HEK293 (cell line): ENCODE measurements around the gene TEDDM1.

Source experiments
- GLI2 ChIP-seq: fragments of 450-650 bp; formaldehyde crosslinking; IDR thresholded peaks from 2 replicates; pipeline ENCODE4; 2017; ENCODE audit warnings: missing biosample characterization, missing genetic modification characterization, low read depth, borderline replicate concordance
- GLI4 ChIP-seq: fragments of 450-650 bp; formaldehyde crosslinking; IDR thresholded peaks from 2 replicates; pipeline ENCODE4 v1.5.1; 2016; ENCODE audit warnings: missing biosample characterization, missing genetic modification characterization
- HOXD13 ChIP-seq: sonication (generic); formaldehyde crosslinking; IDR thresholded peaks from 2 replicates; pipeline ENCODE4 v1.8.0; 2022; ENCODE audit warnings: missing genetic modification reagents, borderline replicate concordance
- KLF16 ChIP-seq: fragments of 450-650 bp; formaldehyde crosslinking; IDR thresholded peaks from 2 replicates; pipeline ENCODE4 v1.5.1; 2017; ENCODE audit warnings: missing biosample characterization, missing genetic modification characterization
- KLF8 ChIP-seq: fragments of 450-650 bp; formaldehyde crosslinking; IDR thresholded peaks from 2 replicates; pipeline ENCODE4 v1.5.1; 2016; ENCODE audit warnings: missing biosample characterization, missing genetic modification characterization
- SCRT2 ChIP-seq: fragments of 450-650 bp; formaldehyde crosslinking; IDR thresholded peaks from 2 replicates; pipeline ENCODE4 v1.5.1; 2016; ENCODE audit warnings: missing biosample characterization, missing genetic modification characterization
- ZBTB17 ChIP-seq: fragments of 450-650 bp; formaldehyde crosslinking; IDR thresholded peaks from 2 replicates; pipeline ENCODE4 v1.5.1; 2016; ENCODE audit warnings: missing biosample characterization, missing genetic modification characterization
- ZBTB44 ChIP-seq: fragments of 450-650 bp; IDR thresholded peaks from 2 replicates; pipeline ENCODE4 v1.5.1; 2018; ENCODE audit warnings: missing biosample characterization, mild to moderate bottlenecking, missing genetic modification characterization
- ZBTB49 ChIP-seq: fragments of 450-650 bp; formaldehyde crosslinking; IDR thresholded peaks from 2 replicates; pipeline ENCODE4 v1.5.1; 2016; ENCODE audit warnings: missing biosample characterization, missing genetic modification characterization, low read depth
- ZNF140 ChIP-seq: fragments of 450-650 bp; formaldehyde crosslinking; IDR thresholded peaks from 2 replicates; pipeline ENCODE4 v1.5.1; 2016; ENCODE audit warnings: missing biosample characterization, missing genetic modification characterization
- ZNF211 ChIP-seq: fragments of 450-650 bp; formaldehyde crosslinking; IDR thresholded peaks from 2 replicates; pipeline ENCODE4 v1.5.1; 2016; ENCODE audit warnings: low read depth, missing biosample characterization, missing genetic modification characterization
- ZNF239 ChIP-seq: fragments of 450-650 bp; formaldehyde crosslinking; IDR thresholded peaks from 2 replicates; pipeline ENCODE4 v1.5.1; 2016; ENCODE audit warnings: missing biosample characterization, missing genetic modification characterization
- ZNF274 ChIP-seq, 2 experiments: fragments of 200-500 bp in 1 of 2; fragments of 450-650 bp in 1 of 2; sonication (Bioruptor generic) in 1 of 2; formaldehyde crosslinking in 1 of 2; IDR thresholded peaks; 2 replicates each; pipeline versions ENCODE4 v1.5.1 to v1.6.1; 2014 to 2016; ENCODE audit warnings: borderline replicate concordance in 1 of 2, inconsistent platforms in 1 of 2, low read length in 1 of 2, missing biosample characterization in 1 of 2, missing genetic modification characterization in 1 of 2
- ZNF292 ChIP-seq: fragments of 450-650 bp; formaldehyde crosslinking; IDR thresholded peaks from 2 replicates; pipeline ENCODE4 v1.5.1; 2016; ENCODE audit warnings: low read depth, missing biosample characterization, missing genetic modification characterization, borderline replicate concordance
- ZNF302 ChIP-seq: fragments of 450-650 bp; formaldehyde crosslinking; IDR thresholded peaks from 2 replicates; pipeline ENCODE4 v1.5.1; 2016; ENCODE audit warnings: missing biosample characterization, missing genetic modification characterization, low read depth
- ZNF324 ChIP-seq: fragments of 450-650 bp; formaldehyde crosslinking; IDR thresholded peaks from 2 replicates; pipeline ENCODE4 v1.5.1; 2016; ENCODE audit warnings: missing biosample characterization, missing genetic modification characterization
- ZNF354C ChIP-seq: fragments of 450-650 bp; formaldehyde crosslinking; IDR thresholded peaks from 2 replicates; pipeline ENCODE4 v1.5.1; 2016; ENCODE audit warnings: missing biosample characterization, missing genetic modification characterization, low read depth, borderline replicate concordance
- ZNF37A ChIP-seq: fragments of 450-650 bp; IDR thresholded peaks from 2 replicates; pipeline ENCODE4 v1.5.1; 2018; ENCODE audit warnings: missing biosample characterization, missing genetic modification characterization
- ZNF48 ChIP-seq: fragments of 450-650 bp; formaldehyde crosslinking; IDR thresholded peaks from 2 replicates; pipeline ENCODE4 v1.5.1; 2016; ENCODE audit warnings: missing biosample characterization, missing genetic modification characterization
- ZNF501 ChIP-seq: fragments of 450-650 bp; formaldehyde crosslinking; IDR thresholded peaks from 2 replicates; pipeline ENCODE4 v1.5.1; 2016; ENCODE audit warnings: missing biosample characterization, missing genetic modification characterization
- ZNF518A ChIP-seq: fragments of 450-650 bp; formaldehyde crosslinking; conservative IDR thresholded peaks from 2 replicates; pipeline ENCODE4 v1.5.1; 2016; ENCODE audit warnings: low read depth, missing biosample characterization, missing genetic modification characterization
- ZNF521 ChIP-seq: fragments of 450-650 bp; formaldehyde crosslinking; IDR thresholded peaks from 2 replicates; pipeline ENCODE4 v1.5.1; 2017; ENCODE audit warnings: missing biosample characterization, mild to moderate bottlenecking, missing genetic modification characterization
- ZNF639 ChIP-seq: fragments of 450-650 bp; formaldehyde crosslinking; IDR thresholded peaks from 2 replicates; pipeline ENCODE4 v1.5.1; 2016; ENCODE audit warnings: missing biosample characterization, missing genetic modification characterization
- ZNF645 ChIP-seq: fragments of 450-650 bp; formaldehyde crosslinking; IDR thresholded peaks from 2 replicates; pipeline ENCODE4; 2016; ENCODE audit warnings: missing biosample characterization, missing genetic modification characterization
- ZNF658 ChIP-seq: fragments of 450-650 bp; formaldehyde crosslinking; IDR thresholded peaks from 2 replicates; pipeline ENCODE4; 2016; ENCODE audit warnings: missing biosample characterization, missing genetic modification characterization
- ZNF664 ChIP-seq: fragments of 450-650 bp; formaldehyde crosslinking; IDR thresholded peaks from 2 replicates; pipeline ENCODE4 v1.5.1; 2016; ENCODE audit warnings: missing biosample characterization, missing genetic modification characterization
- ZNF677 ChIP-seq: fragments of 450-650 bp; IDR thresholded peaks from 2 replicates; pipeline ENCODE4 v1.5.0; 2018; ENCODE audit warnings: missing biosample characterization, mild to moderate bottlenecking, missing genetic modification characterization, moderate library complexity
- ZNF768 ChIP-seq: fragments of 450-650 bp; formaldehyde crosslinking; IDR thresholded peaks from 2 replicates; pipeline ENCODE4 v1.5.1; 2018; ENCODE audit warnings: missing biosample characterization, mild to moderate bottlenecking, missing genetic modification characterization
- ZNF792 ChIP-seq: fragments of 450-650 bp; formaldehyde crosslinking; IDR thresholded peaks from 2 replicates; pipeline ENCODE4 v1.5.1; 2016; ENCODE audit warnings: missing biosample characterization, missing genetic modification characterization

Gene TEDDM1

GRCh38 chr1:182391362-182392049 lies 9.0 kb downstream of the TEDDM1 start, which contains the start of gene GLUL (continued):
- TF ChIP-seq ZBTB44 (tag by site-specific recombination) (no peak), ZNF292 (no peak), ZNF274 (IDR thresholded peaks at IDR 0.05; ENCODE audit: low read length) (no peak), ZNF274 (tag by site-specific recombination; IDR thresholded peaks at IDR 0.05; ENCODE audit: borderline replicate concordance) (no peak), ZBTB17 (tag by site-specific recombination) (no peak; the same call in 1 of the 2 replicates), ZNF658 (tag by site-specific recombination) (no peak), ZNF518A (tag by site-specific recombination) (no peak), ZNF792 (tag by site-specific recombination) (0 out of 2 replicates have a peak, but pooled peaks have one; percentile 25), ZNF645 (tag by site-specific recombination) (0 out of 2 replicates have a peak, but pooled peaks have one; percentile 59), ZNF211 (tag by site-specific recombination) (no peak), ZNF521 (no peak), GLI2 (tag by site-specific recombination) (no peak), ZNF37A (tag by site-specific recombination) (no peak), ZBTB49 (tag by site-specific recombination) (no peak), ZNF48 (tag by site-specific recombination) (no peak), GLI4 (tag by site-specific recombination) (peak; percentile 92), ZNF302 (tag by site-specific recombination) (no peak), ZNF664 (tag by site-specific recombination) (no peak), ZNF239 (tag by site-specific recombination) (no peak; the same call in 1 of the 2 replicates), KLF8 (tag by site-specific recombination) (no peak; the same call in 1 of the 2 replicates), ZNF324 (tag by site-specific recombination) (no peak), ZNF354C (tag by site-specific recombination) (no peak), ZNF639 (tag by site-specific recombination) (no peak), SCRT2 (no peak), ZNF140 (no peak), HOXD13 (CRISPR knock-in tag) (no peak), ZNF501 (tag by site-specific recombination) (peak; percentile 97), ZNF677 (no peak), ZNF768 (tag by site-specific recombination) (no peak), KLF16 (tag by site-specific recombination) (peak; percentile 82)
